Measurements from ENCODE around the gene FAM149A. TPM values are rescaled to one million over a fixed set of nuclear protein-coding genes. Genes with fewer than 3 reads are reported as not detected.
A peak's percentile ranks its signal among the peaks of the same experiment; 100 is the strongest.

The FAM149A gene
- total RNA-seq, 1 experiment from 2014 or later, result 14.6 TPM

DNA sequence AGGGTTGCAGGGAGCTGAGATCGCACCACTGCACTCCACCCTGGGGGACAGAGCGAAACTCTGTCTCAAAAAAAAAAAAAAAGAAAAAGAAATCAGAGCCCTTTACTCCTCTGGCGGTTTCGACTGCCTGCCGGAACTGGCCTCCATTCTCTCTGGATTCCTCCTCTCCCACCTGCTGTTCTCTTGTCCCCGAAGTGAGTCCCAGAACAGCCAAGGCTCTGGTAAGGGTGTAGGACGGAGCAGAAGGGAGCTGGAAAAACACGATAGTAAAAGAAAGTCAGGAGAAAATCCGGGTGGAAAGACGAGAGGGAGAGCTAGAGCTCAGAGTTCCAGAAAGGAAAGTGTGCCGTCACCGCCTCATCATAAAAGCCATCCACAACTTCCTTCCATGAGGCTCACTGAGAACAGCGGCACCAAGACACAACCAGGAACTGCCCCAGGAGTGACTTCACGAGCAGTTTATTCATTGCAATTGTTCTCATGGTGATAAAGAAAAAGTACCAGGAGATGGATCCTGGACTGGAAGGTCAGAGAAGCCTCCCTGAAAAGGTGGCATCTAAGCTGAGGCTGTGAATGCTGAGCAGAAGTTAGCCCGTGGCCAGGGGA lies 23.2 kb upstream of the FAM149A start:
- peak overlapping the region; percentile 98 for H3K27ac Mint-ChIP-seq
- H3K27me3 Mint-ChIP-seq (ENCODE audit: low read depth), result no peaks in the 10 kb centered on the region; the same call in 1 of the 2 replicates
- DNase-seq (ENCODE audit: low spot score) (peak; percentile 67), ATAC-seq (peak; percentile 89)
- POLR2A ChIA-PET, result no interaction called here
- H3K9me3 Mint-ChIP-seq, result peaks cover 7% of the 10 kb centered on the region
- CTCF ChIA-PET, result interaction anchor here (0.6 to 3.2 kb wide), 5 partner anchors 9 to 781 kb away, joined by 3 to 17 read pairs (median 5); no protein-coding TSS in a partner anchor
- H3K36me3 Mint-ChIP-seq, result no peaks in the 10 kb centered on the region
- H3K4me1 Mint-ChIP-seq, result peaks cover 40% of the 10 kb centered on the region
- peak overlapping the region; percentile 54 for H3K4me3 Mint-ChIP-seq
- no peak for TF ChIP-seq MYBL2 (CRISPR knock-in tag; IDR thresholded peaks at IDR 0.05)
- TF ChIP-seq, protein P1, sequence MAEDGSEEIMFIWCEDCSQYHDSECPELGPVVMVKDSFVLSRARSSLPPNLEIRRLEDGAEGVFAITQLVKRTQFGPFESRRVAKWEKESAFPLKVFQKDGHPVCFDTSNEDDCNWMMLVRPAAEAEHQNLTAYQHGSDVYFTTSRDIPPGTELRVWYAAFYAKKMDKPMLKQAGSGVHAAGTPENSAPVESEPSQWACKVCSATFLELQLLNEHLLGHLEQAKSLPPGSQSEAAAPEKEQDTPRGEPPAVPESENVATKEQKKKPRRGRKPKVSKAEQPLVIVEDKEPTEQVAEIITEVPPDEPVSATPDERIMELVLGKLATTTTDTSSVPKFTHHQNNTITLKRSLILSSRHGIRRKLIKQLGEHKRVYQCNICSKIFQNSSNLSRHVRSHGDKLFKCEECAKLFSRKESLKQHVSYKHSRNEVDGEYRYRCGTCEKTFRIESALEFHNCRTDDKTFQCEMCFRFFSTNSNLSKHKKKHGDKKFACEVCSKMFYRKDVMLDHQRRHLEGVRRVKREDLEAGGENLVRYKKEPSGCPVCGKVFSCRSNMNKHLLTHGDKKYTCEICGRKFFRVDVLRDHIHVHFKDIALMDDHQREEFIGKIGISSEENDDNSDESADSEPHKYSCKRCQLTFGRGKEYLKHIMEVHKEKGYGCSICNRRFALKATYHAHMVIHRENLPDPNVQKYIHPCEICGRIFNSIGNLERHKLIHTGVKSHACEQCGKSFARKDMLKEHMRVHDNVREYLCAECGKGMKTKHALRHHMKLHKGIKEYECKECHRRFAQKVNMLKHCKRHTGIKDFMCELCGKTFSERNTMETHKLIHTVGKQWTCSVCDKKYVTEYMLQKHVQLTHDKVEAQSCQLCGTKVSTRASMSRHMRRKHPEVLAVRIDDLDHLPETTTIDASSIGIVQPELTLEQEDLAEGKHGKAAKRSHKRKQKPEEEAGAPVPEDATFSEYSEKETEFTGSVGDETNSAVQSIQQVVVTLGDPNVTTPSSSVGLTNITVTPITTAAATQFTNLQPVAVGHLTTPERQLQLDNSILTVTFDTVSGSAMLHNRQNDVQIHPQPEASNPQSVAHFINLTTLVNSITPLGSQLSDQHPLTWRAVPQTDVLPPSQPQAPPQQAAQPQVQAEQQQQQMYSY (CRISPR knock-in tag; IDR thresholded peaks at IDR 0.05), result peak; percentile 56; the same call in 1 of the 2 replicates
- TF ChIP-seq, protein P2, sequence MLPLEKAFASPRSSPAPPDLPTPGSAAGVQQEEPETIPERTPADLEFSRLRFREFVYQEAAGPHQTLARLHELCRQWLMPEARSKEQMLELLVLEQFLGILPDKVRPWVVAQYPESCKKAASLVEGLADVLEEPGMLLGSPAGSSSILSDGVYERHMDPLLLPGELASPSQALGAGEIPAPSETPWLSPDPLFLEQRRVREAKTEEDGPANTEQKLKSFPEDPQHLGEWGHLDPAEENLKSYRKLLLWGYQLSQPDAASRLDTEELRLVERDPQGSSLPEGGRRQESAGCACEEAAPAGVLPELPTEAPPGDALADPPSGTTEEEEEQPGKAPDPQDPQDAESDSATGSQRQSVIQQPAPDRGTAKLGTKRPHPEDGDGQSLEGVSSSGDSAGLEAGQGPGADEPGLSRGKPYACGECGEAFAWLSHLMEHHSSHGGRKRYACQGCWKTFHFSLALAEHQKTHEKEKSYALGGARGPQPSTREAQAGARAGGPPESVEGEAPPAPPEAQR (CRISPR knock-in tag; IDR thresholded peaks at IDR 0.05), result no peak
- no peak for TF ChIP-seq ZNF263 (CRISPR knock-in tag; IDR thresholded peaks at IDR 0.05; ENCODE audit: low read depth)
- TF ChIP-seq PRRX2 (CRISPR knock-in tag; IDR thresholded peaks at IDR 0.05), result no peak
- TF ChIP-seq SMAD4 (CRISPR knock-in tag; IDR thresholded peaks at IDR 0.05), result no peak
- TF ChIP-seq ESRRA (CRISPR knock-in tag; IDR thresholded peaks at IDR 0.05; ENCODE audit: borderline replicate concordance), result no peak
- TF ChIP-seq, protein P3, sequence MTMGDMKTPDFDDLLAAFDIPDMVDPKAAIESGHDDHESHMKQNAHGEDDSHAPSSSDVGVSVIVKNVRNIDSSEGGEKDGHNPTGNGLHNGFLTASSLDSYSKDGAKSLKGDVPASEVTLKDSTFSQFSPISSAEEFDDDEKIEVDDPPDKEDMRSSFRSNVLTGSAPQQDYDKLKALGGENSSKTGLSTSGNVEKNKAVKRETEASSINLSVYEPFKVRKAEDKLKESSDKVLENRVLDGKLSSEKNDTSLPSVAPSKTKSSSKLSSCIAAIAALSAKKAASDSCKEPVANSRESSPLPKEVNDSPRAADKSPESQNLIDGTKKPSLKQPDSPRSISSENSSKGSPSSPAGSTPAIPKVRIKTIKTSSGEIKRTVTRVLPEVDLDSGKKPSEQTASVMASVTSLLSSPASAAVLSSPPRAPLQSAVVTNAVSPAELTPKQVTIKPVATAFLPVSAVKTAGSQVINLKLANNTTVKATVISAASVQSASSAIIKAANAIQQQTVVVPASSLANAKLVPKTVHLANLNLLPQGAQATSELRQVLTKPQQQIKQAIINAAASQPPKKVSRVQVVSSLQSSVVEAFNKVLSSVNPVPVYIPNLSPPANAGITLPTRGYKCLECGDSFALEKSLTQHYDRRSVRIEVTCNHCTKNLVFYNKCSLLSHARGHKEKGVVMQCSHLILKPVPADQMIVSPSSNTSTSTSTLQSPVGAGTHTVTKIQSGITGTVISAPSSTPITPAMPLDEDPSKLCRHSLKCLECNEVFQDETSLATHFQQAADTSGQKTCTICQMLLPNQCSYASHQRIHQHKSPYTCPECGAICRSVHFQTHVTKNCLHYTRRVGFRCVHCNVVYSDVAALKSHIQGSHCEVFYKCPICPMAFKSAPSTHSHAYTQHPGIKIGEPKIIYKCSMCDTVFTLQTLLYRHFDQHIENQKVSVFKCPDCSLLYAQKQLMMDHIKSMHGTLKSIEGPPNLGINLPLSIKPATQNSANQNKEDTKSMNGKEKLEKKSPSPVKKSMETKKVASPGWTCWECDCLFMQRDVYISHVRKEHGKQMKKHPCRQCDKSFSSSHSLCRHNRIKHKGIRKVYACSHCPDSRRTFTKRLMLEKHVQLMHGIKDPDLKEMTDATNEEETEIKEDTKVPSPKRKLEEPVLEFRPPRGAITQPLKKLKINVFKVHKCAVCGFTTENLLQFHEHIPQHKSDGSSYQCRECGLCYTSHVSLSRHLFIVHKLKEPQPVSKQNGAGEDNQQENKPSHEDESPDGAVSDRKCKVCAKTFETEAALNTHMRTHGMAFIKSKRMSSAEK (CRISPR knock-in tag; IDR thresholded peaks at IDR 0.05; ENCODE audit: borderline replicate concordance), result 0 out of 2 replicates have a peak, but pooled peaks have one; percentile 42
- TF ChIP-seq FOXJ3 (CRISPR knock-in tag; IDR thresholded peaks at IDR 0.05; ENCODE audit: borderline replicate concordance), result no peak
- TF ChIP-seq, protein P4, sequence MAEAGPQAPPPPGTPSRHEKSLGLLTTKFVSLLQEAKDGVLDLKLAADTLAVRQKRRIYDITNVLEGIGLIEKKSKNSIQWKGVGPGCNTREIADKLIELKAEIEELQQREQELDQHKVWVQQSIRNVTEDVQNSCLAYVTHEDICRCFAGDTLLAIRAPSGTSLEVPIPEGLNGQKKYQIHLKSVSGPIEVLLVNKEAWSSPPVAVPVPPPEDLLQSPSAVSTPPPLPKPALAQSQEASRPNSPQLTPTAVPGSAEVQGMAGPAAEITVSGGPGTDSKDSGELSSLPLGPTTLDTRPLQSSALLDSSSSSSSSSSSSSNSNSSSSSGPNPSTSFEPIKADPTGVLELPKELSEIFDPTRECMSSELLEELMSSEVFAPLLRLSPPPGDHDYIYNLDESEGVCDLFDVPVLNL (CRISPR knock-in tag; IDR thresholded peaks at IDR 0.05; ENCODE audit: borderline replicate concordance, low read depth), result no peak
- TF ChIP-seq ZBTB21 (CRISPR knock-in tag; IDR thresholded peaks at IDR 0.05; ENCODE audit: borderline replicate concordance), result no peak
- TF ChIP-seq, protein P5, sequence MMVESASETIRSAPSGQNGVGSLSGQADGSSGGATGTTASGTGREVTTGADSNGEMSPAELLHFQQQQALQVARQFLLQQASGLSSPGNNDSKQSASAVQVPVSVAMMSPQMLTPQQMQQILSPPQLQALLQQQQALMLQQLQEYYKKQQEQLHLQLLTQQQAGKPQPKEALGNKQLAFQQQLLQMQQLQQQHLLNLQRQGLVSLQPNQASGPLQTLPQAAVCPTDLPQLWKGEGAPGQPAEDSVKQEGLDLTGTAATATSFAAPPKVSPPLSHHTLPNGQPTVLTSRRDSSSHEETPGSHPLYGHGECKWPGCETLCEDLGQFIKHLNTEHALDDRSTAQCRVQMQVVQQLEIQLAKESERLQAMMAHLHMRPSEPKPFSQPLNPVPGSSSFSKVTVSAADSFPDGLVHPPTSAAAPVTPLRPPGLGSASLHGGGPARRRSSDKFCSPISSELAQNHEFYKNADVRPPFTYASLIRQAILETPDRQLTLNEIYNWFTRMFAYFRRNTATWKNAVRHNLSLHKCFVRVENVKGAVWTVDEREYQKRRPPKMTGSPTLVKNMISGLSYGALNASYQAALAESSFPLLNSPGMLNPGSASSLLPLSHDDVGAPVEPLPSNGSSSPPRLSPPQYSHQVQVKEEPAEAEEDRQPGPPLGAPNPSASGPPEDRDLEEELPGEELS (CRISPR knock-in tag; IDR thresholded peaks at IDR 0.05), result no peak
- TF ChIP-seq CREM (CRISPR knock-in tag; IDR thresholded peaks at IDR 0.05), result no peak
- no peak for TF ChIP-seq RELA (CRISPR knock-in tag; IDR thresholded peaks at IDR 0.05; ENCODE audit: borderline replicate concordance)
- TF ChIP-seq, protein P6, sequence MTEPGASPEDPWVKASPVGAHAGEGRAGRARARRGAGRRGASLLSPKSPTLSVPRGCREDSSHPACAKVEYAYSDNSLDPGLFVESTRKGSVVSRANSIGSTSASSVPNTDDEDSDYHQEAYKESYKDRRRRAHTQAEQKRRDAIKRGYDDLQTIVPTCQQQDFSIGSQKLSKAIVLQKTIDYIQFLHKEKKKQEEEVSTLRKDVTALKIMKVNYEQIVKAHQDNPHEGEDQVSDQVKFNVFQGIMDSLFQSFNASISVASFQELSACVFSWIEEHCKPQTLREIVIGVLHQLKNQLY (CRISPR knock-in tag; IDR thresholded peaks at IDR 0.05), result no peak
- no peak for TF ChIP-seq GABPB1 (CRISPR knock-in tag; IDR thresholded peaks at IDR 0.05)
- TF ChIP-seq, protein P7, sequence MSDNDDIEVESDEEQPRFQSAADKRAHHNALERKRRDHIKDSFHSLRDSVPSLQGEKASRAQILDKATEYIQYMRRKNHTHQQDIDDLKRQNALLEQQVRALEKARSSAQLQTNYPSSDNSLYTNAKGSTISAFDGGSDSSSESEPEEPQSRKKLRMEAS (CRISPR knock-in tag; IDR thresholded peaks at IDR 0.05), result no peak
- TF ChIP-seq NR2C2 (CRISPR knock-in tag; IDR thresholded peaks at IDR 0.05), result no peak
- no peak for TF ChIP-seq ZNF121 (CRISPR knock-in tag; IDR thresholded peaks at IDR 0.05)
- TF ChIP-seq TEAD1 (CRISPR knock-in tag; IDR thresholded peaks at IDR 0.05), result peak; percentile 58; the same call in 1 of the 2 replicates
- TF ChIP-seq, protein P8, sequence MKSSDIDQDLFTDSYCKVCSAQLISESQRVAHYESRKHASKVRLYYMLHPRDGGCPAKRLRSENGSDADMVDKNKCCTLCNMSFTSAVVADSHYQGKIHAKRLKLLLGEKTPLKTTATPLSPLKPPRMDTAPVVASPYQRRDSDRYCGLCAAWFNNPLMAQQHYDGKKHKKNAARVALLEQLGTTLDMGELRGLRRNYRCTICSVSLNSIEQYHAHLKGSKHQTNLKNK (CRISPR knock-in tag; IDR thresholded peaks at IDR 0.05), result no peak
- TF ChIP-seq SMAD3 (CRISPR knock-in tag; IDR thresholded peaks at IDR 0.05; ENCODE audit: borderline replicate concordance), result no peak
- TF ChIP-seq MXD4 (CRISPR knock-in tag; IDR thresholded peaks at IDR 0.05; ENCODE audit: borderline replicate concordance), result no peak
- no peak for TF ChIP-seq NFE2L1 (CRISPR knock-in tag; IDR thresholded peaks at IDR 0.05)

Measured in WTC11 (cell line).